ENCODE data around the gene ITGA5. TPM values are rescaled to one million over a fixed set of nuclear protein-coding genes. Genes with fewer than 3 reads are reported as not detected.
A peak's percentile ranks its signal among the peaks of the same experiment; 100 is the strongest.

The ITGA5 gene
- total RNA-seq, 1 donor from 2014 or later = 5.1 TPM

GRCh38 chr12:54411391-54412241 lies 7.5 kb downstream of the ITGA5 start:
- DNase-seq = peak; percentile 22

DNA sequence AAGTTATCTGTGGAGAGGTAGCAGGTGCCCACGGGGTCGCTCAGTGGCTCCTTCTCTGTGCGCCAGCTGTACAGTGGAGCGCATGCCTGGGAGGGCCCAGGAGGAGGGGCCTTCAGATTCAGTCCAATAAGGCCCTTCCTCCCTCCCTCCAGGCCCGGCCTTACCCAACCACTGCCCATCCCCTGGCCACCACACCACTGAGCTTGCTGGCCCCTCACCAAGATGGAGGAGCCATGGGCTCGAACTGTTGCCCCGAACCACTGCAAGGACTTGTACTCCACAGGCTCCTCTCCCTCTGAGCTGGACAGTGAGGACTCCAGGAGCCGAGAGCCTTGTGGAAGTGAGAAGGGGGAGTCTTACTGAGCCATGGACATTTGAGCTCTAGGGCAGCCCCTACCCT lies 9.8 kb downstream of the ITGA5 start:
- DNase-seq = no peak

GRCh38 chr12:54407183-54407905 lies 11.7 kb downstream of the ITGA5 start:
- DNase-seq = no peak

GRCh38 chr12:54405573-54405972 lies 13.5 kb downstream of the ITGA5 start:
- no peak for DNase-seq

DNA sequence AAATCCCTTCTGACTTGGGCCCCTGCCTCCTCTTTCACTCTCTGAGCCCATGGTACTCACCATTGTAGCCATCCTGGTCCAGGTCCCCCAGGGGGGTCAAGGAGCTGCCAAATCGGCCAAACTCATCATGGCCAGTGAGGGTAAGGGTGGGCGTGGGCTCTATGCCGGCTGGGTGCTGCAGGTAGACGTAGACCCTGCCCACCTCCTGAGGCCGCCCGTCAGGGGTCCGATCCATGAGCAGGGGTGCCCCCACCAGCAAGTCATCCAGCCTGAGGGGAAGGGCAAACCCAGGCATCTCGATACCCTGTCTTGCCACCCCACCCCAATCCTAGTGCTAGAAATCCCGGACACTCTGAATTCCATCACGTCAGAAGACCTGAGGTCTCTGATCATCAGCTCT lies 14.0 kb downstream of the ITGA5 start:
- no peak for DNase-seq

DNA sequence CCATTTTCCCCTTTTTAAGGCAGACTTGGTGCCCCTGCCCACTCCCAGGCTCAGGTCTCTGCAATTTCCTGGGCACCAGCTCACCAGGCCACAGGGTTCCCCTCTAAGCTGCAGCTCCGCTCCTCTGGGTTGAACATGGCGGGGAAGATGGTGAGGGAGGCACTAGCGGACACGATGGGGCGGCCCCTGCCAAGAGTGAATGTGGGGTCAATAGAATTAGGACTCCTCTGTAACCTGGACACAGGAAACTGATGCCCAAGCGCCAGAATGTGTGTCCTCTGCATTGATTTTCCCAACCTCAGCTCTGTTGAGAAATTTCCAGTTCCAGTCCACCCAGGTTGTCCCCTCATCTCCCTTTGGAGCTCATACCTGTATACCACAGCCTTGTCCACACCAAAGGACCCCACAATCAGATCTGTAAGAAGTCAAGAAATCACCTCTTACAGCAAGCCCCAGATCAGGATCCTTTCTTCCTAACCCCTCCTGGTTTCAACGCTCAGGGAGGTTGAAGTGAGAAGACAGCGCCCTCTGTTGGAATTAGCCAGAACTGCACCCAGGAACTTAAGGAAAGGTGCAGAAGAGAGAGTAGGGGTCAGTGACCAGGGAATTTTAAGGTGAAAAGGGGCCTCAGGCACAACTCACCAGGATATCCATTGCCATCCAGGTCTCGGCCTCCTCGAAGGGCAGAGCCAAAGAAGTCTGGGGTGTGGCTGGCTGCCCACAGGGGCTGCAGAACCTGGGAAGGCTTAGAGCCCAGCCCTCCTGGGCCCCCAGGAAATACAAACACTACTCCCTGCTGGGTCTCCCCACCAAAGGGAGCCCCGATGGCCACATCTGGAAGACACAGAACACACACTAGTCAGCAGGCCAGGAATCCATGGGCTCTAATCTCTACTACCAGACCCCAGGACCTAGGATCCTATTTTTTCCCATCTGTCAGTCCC lies 14.7 kb downstream of the ITGA5 start:
- DNase-seq = no peak

DNA sequence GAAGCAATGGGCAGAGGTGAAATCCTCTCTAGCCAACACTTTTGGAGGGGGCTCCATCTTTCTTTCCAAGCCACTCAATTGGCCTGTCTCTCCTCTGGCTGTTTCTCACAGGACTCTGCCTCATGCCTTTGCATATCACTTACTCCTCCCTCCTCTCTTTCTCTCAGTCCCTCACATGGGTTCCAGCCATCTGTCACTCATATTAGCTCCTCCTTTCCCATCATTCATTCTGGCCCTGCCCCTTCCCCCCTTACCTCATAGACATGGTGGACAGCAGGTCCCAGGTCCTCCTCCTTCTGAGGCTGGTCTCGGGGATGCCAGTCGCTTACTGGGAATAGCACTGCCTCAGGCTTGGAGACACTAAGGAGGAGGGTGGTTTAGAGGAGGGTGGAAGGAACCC lies 17.9 kb downstream of the ITGA5 start:
- DNase-seq = no peak

DNA sequence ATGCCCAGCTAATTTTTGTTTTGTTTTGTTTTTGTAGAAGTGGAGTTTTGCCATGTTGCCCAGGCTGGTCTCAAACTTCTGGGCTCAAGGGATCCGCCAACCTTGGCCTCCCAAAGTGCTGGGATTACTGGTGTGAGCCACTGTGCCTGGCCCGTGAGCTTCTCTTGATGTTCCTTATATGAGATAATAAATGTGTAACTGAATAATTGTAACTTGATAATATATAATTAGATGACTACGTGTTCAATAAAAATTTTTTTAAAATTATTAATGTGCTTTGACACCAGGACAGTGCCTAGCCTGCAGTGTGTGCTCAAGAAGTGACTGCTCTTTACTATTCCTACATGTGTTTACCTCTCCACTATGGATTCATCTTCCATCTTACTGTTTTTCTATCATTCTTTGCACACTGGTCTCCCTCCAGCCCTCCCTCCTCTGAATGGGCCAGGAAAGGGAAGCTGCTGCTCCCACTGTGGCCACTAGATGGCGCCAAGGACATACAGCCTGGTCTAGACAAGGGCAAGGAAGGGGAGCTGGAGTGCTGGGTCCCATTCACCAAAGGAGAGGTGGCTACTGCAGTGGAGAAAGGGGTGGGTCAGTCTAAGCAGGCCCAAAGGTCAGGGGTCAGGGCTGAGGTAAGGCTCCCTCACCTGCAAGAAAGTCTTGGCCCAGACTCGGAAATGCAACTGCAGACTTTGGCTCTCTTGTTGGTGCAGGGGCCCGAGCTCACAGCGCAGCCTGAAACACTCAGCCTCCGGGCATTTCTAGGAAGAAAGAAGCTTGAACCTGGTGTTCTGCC lies 19.9 kb downstream of the ITGA5 start:
- peak; percentile 67 for DNase-seq

DNA sequence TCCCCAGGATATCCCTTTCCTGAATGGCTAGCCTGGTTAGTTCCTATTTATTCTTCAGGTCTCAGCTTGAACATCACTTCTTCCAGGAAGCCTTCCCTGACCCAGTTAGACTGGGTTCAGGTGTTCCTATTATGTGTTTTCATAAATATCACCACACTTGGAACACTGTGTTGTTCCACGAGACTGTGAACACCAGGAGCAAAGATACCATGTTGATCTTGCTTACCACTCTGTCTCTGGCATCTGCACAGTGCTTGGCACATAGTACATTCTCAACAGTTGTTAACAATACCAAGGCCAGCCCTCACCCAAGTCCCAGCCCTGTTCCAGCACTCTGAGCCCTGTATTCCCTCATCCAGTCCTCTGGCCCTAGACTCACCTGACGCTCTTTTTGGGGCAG lies 20.8 kb downstream of the ITGA5 start:
- DNase-seq = no peak

- no peak for DNase-seq
Observed at GRCh38 chr12:54397157-54397556, 21.9 kb downstream of the ITGA5 start.

DNA sequence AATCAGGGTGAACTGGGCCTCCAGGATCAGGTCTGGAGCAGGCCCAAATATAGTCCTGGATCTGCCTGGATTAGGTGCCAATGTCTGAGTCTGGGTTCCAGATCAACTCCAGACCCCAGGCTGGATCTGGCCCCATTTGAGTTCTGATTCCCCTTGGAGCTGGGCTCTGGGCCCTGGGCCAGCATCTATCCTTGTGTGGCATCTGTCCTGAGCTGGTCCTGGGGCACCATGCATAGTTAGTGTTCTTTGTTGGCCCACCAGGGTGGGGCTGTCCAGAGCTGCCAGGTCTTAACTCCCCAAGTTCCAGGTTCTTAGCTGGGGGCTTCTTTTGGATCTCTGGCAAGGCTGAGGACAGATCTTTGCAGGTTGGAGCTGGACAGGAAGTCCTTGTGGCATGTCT lies 23.5 kb downstream of the ITGA5 start:
- no peak for DNase-seq

GRCh38 chr12:54394986-54395385 lies 24.1 kb downstream of the ITGA5 start:
- DNase-seq = no peak

DNA sequence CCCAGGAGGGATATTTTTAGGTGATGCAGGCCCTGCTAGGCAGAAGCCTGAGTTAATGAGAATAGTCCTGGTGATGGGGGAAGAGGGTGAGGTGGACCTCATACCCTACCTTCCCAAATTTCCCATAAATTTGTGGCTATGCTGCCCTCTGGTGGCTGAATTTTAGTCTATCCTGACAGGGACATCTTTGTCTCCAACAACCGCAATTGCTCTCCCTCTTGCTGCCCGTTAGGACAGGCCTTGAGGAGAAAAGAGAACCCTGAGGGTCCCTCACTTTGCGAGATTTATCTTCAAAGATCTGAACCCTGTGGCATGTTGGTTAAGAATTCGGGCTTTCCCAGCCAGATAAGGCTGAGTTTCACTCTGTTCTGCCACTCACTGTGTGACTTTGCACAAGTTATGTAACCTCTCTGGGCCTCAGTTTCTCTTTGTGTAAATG lies 24.8 kb downstream of the ITGA5 start:
- DNase-seq = peak; percentile 31

GRCh38 chr12:54393743-54394142 lies 25.3 kb downstream of the ITGA5 start:
- no peak for DNase-seq

- DNase-seq = no peak
Observed at GRCh38 chr12:54393207-54393609, 25.9 kb downstream of the ITGA5 start.

DNA sequence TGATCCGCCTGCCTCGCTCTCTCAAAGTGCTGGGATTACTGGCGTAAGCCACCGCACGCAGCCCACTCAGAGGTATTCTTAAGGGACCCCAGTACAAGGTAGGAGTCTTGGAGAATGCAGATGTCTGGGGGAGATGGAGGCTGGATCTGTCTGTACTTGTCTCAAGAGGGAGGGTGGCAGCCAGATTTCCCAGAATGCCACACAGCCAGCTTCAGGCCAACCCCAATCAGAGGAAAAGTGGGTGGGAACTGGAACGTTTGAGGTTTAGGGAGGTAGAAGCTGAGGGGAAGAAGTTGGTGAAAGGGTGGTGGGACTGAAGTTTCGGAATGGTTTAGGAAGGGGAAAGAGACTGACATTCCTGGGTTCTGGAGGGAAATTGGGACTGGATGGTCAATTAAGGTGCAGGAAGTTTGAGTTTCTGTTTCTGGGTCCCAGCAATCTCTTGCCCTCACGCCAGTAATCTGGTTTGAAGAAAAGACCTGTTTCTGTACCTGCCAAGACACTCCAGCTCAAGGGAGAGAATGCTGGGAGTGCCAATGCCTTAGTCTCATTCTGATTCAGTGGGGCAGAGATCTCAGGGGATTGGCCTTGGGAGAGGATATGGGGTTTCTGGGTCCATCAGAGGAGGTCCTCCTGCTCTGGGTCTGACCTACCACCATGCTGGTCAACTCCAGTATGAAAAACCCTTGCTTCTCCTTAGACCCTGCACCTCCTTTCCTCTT lies 26.4 kb downstream of the ITGA5 start:
- no peak for DNase-seq

DNA sequence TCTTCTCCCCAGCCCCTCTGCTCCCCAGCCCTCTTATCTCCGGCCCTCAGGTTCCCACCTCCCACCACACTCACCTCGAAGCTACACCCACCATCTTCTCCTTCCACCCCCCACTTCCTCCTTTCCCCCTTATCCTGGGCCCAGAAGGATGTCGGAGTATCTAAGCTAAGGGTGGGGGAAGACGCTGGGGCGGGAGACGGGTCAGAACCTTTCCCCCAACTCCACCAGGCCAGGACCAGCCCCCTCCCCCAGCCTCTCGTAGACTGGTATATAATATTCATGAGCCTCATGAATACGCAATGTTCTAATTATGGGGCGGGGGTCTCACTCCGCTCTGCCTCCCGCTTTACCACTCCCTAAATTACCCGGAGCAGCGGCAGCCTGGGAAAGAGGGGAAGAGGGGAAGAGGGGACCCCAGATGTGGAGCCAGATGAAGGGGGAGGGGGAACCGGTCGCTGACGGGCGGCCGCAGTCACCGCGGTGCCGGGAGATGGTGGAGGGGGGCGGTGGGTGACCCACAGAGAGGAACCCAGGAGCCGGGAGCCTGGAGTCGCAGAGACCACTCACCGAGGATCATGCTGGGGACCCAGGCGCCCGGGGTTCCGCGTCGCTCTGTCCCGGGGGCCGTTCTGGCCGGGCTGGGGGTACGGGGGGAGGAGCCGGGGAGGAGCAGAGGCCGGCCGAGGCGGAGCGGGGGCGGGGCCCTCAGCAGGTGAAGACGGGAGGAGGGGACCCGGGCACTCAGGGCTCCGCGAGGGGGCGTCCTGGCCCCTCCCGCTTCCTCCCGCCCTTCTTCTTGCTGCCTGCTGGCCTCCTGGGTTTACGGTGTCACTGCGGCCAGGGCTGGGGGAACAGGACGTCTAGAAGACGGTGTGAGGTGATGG lies 28.2 kb downstream of the ITGA5 start:
- peak; percentile 39 for DNase-seq

GRCh38 chr12:54390176-54390667 lies 28.8 kb downstream of the ITGA5 start:
- no peak for DNase-seq

DNA sequence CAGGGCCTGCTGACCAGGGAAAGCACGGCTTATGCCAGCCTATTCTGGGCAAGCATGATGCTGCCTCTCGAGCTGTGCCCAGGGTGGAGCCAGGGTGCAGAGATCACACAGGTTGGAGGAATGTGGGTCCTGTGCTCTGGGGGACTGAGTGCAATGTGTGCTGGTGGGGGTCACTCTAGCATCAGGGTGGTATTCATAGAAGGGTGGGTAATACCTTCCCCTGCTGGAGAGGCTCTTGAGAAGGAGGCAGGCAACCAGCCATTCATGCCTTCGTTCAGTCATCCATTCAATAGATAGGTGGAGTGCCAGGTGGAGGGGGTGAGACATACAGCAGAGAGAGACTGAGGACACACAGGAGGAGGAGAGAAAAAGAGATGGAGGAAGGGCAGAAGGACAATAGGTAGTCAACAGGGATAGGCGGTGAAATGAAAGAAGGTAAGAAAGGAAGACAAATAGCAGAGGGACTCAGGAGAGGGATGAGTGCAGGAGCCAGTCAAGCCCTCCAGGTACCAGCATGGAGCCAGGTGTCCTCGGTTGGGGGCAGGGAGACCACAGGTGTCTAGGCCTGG lies 29.4 kb downstream of the ITGA5 start:
- no peak for DNase-seq
